Measurements from ENCODE around the gene XCL2. TPM values are rescaled to one million over a fixed set of nuclear protein-coding genes. Genes with fewer than 3 reads are reported as not detected.

XCL2 gene
- total and polyA plus RNA-seq, 5 donors = 0.60 TPM; not detected in 4

DNA sequence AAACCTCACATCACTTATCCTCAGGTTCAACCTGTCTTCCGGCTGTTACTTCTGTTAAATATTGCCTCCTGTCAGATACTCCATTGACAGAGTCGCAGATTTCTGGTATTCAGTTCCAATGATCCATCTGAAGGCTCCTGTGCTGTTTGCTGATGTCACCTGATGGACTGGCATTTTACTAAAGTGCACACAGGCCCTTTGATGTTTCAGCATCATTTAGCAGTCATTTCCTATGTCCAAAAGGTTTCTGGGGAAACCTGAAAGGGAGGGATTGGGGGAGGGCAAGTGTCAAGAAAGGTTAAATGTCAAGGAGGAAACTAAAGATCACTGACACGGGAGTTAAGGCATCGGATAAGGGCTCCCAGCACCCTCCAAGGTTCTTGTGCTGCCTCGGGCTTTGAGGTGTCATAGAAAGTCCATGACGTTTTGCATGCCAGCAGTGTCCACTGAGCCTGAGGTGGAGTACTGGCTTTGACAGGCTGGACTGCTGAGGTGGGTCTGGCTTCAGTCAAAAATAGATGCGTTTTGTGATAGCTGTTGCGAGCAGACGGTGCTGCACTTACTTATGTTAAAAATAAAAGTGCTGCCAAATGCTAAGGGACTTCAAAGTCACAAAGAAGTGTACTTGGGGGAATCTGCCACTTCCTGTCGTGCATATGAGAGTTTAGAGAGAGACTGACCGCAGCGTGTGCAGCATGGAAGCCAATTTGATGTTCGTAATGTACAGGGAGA is 30.8 kb downstream of the XCL2 start:
- Histone ChIP-seq H3K9me3 (ENCODE audit: control insufficient read depth, low read length) (no peaks in the 10 kb centered on the region), H3K27me3 (ENCODE audit: control insufficient read depth, insufficient read depth) (no peaks in the 10 kb centered on the region), H3K4me1 (ENCODE audit: control insufficient read depth, insufficient read depth, low read length) (no peaks in the 10 kb centered on the region), H3K27ac (ENCODE audit: low read length) (no peak overlapping the region), H3K4me3 (ENCODE audit: low read length) (no peak overlapping the region)
- WGBS = 70% methylated on average over 13 of the region's 13 CpGs
- ATAC-seq (no peak), DNase-seq (peak in 1 of 3 donors; percentile 26)
- intact Hi-C loops (cut with DNase I) = no loop called here

DNA sequence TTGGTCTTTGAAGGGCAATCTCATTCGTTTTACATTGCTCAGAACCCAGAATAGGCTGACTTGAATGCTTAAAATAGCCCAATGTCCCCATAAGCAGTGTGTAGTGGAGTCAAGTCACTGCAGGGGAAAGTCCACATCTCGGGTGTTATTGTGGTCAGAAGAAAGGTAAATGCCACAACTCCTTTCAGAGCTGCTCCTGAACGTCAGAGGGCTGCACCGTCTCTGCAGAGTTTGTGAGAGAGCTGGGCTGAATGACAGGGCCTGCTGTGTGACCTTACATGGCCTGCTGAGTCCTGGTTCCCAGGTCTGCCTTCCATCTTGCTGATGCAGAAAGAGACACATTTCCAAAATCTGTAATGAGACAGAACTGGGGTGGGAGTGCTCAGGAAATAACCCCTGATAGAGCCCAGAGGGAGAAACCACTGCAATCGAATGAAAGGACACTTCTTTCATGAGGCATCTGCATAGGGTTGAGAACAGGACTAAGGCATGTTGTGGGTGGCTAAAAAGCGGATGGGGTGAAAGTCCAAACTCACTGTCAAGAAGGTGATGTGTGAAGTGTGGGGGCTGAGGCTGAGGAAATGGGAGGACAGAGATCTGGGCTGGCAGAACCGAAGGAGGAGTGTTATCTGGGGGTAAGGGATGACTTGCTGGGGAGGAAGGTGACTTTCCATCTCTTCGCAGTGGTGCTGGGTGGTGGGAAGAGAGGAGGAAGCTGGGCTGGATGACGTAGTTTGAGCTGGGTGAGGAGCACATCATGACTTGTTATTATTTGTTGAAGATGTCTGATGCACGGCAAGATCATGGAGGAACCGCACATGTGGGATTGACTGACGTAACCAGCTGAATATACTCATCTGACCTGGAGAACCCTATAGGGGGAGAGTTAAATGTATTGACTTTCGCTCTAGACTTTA is 33.7 kb downstream of the XCL2 start:
- intact Hi-C loops (cut with DNase I) = no loop called here
- no peak for ATAC-seq
- Histone ChIP-seq H3K27ac (ENCODE audit: low read length) (no peak overlapping the region), H3K4me1 (ENCODE audit: control insufficient read depth, insufficient read depth, low read length) (no peaks in the 10 kb centered on the region), H3K9me3 (ENCODE audit: control insufficient read depth, low read length) (no peaks in the 10 kb centered on the region), H3K27me3 (ENCODE audit: control insufficient read depth, insufficient read depth) (no peaks in the 10 kb centered on the region), H3K4me3 (ENCODE audit: low read length) (no peak overlapping the region)
- DNase-seq = no peak
- WGBS = 77% methylated on average over 13 of the region's 13 CpGs

DNA sequence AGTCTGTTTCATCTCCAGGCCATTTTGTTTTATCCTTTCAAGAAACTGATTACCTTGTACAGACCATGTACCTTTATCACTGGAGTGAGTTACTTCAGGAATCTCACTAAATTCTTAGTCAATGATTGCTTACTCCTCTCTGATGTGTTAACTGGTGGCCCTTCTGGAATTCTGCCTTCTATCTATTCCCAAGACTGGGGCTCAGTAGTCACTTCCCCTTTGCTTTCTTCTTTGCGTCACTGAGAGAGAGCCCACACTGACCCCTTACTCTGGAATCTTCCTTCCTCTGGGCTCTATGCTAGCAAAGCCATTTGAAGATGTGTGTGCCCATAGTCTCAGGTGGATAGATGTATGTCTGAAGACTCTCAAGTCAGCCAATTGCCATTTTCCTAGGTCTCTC is 34.6 kb downstream of the XCL2 start:
- no peaks in the 10 kb centered on the region for H3K27me3 ChIP-seq (ENCODE audit: control insufficient read depth, insufficient read depth)
- no peak for ATAC-seq
- H3K27ac ChIP-seq (ENCODE audit: low read length) = no peak overlapping the region
- no peaks in the 10 kb centered on the region for H3K9me3 ChIP-seq (ENCODE audit: control insufficient read depth, low read length)
- no peaks in the 10 kb centered on the region for H3K4me1 ChIP-seq (ENCODE audit: control insufficient read depth, insufficient read depth, low read length)
- intact Hi-C loops (cut with DNase I) = no loop called here
- no peak for DNase-seq
- H3K4me3 ChIP-seq (ENCODE audit: low read length) = no peak overlapping the region
- 89% methylated on average over 1 of the region's 1 CpG for WGBS

- Histone ChIP-seq H3K4me3 (ENCODE audit: low read length) (no peak overlapping the region), H3K27ac (ENCODE audit: low read length) (no peak overlapping the region), H3K4me1 (ENCODE audit: control insufficient read depth, insufficient read depth, low read length) (no peaks in the 10 kb centered on the region), H3K9me3 (ENCODE audit: control insufficient read depth, low read length) (no peaks in the 10 kb centered on the region), H3K27me3 (ENCODE audit: control insufficient read depth, insufficient read depth) (no peaks in the 10 kb centered on the region)
- no peak for DNase-seq
- no peak for ATAC-seq
- 89% methylated on average over 4 of the region's 4 CpGs for WGBS
- intact Hi-C loops (cut with DNase I) = no loop called here
Observed at GRCh38 chr1:168507828-168508227, 36.0 kb downstream of the XCL2 start.

DNA sequence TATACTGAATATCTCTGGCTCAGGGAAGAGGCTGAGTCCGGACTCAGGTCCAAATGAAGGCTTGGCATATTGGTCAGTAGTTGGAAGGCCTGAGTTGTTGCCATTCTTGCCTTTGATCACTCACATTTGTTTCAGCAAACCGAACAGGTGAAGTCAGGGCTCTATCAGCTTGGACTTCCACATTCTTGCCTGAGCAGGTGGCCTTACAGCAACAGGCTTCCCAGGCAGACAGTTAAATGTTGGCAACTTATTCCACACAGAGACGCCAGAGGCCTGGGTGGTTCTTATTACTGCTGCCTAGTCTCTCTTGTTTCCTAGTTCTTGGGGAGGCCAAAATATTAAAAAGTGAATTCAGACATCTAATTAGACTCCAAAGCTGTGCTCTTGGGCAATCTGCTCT is 36.6 kb downstream of the XCL2 start:
- H3K4me3 ChIP-seq (ENCODE audit: low read length) = no peak overlapping the region
- no peak for DNase-seq
- intact Hi-C loops (cut with DNase I) = no loop called here
- 72% methylated on average over 3 of the region's 3 CpGs for WGBS
- no peak overlapping the region for H3K27ac ChIP-seq (ENCODE audit: low read length)
- ATAC-seq = no peak
- no peaks in the 10 kb centered on the region for H3K9me3 ChIP-seq (ENCODE audit: control insufficient read depth, low read length)
- no peaks in the 10 kb centered on the region for H3K4me1 ChIP-seq (ENCODE audit: control insufficient read depth, insufficient read depth, low read length)
- H3K27me3 ChIP-seq (ENCODE audit: control insufficient read depth, insufficient read depth) = no peaks in the 10 kb centered on the region

- H3K27ac ChIP-seq (ENCODE audit: low read length) = no peak overlapping the region
- WGBS = 80% methylated on average over 6 of the region's 6 CpGs
Observed at GRCh38 chr1:168506204-168506819, 37.5 kb downstream of the XCL2 start.

DNA sequence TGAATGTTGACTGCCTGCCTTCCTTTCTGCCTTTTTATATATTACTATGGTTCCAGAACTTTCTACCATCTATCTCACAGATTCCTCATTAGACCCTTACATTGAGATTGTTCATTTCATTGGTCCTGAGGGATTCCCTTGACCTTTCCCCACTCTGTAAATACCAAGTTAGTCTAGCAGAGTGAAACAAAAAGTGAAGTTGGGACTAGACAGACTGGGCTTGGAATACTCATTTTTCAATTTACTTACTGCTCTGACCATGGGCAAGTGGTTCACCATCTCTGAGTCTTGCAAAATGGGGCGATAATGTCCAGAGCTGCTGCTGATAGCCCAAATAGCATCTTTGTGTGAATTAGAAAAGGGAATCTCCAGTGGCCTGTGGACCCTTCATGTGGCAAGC is 38.8 kb downstream of the XCL2 start:
- no peak for ATAC-seq
- Histone ChIP-seq H3K4me1 (ENCODE audit: control insufficient read depth, insufficient read depth, low read length) (no peaks in the 10 kb centered on the region), H3K27ac (ENCODE audit: low read length) (no peak overlapping the region), H3K27me3 (ENCODE audit: control insufficient read depth, insufficient read depth) (no peaks in the 10 kb centered on the region), H3K4me3 (ENCODE audit: low read length) (no peak overlapping the region), H3K9me3 (ENCODE audit: control insufficient read depth, low read length) (no peaks in the 10 kb centered on the region)
- 86% methylated on average over 1 of the region's 1 CpG for WGBS
- intact Hi-C loops (cut with DNase I) = no loop called here
- no peak for DNase-seq

More at GRCh38 chr1:168506204-168506819, 37.5 kb downstream of the XCL2 start:
- ATAC-seq = no peak
- Histone ChIP-seq H3K4me1 (ENCODE audit: control insufficient read depth, insufficient read depth, low read length) (no peaks in the 10 kb centered on the region), H3K27me3 (ENCODE audit: control insufficient read depth, insufficient read depth) (no peaks in the 10 kb centered on the region), H3K9me3 (ENCODE audit: control insufficient read depth, low read length) (no peaks in the 10 kb centered on the region), H3K4me3 (ENCODE audit: low read length) (no peak overlapping the region)
- intact Hi-C loops (cut with DNase I) = no loop called here
- no peak for DNase-seq

DNA sequence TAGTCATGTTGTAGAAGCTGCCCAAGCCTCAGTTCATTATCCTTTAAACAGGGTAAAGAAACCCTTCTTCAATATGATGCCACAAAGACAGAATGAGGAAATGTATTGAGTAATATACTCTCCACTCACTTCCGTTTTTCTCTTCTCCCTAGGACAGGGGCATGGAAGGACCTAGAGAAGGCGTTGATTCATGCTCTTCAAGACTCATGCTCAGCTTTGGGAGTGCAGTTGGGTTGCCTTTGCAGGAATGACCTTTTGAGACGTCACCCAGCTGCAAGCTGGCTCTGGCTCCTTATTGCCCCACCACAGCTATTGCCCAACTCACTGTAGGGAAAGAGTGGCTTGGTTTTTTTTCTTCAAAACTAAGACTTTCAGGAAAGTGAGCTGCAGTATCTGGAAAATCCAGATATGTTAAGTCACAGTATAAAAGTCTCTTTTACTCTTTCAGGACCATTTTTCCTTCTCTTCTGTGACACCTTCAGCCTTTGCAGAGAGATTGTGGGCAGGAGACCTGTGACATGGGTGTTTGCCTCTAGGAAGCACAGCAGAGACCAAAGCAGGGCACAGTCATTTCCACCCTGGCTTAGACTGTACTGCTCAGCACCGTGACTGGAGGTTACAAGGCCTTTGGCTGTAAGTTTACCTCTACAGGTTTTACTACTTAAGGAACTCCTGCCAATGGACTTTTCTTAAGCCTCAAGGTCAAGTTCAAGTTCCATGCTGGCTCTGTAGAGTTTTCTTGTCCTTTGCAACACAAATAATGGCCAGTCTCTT is 39.5 kb downstream of the XCL2 start:
- H3K27ac ChIP-seq (ENCODE audit: low read length) = no peak overlapping the region
- intact Hi-C loops (cut with DNase I) = no loop called here
- peak; percentile 89 for ATAC-seq
- H3K27me3 ChIP-seq (ENCODE audit: control insufficient read depth, insufficient read depth) = no peaks in the 10 kb centered on the region
- peak; percentile 66 to 72 (median 71) for DNase-seq
- no peak overlapping the region for H3K4me3 ChIP-seq (ENCODE audit: low read length)
- H3K4me1 ChIP-seq (ENCODE audit: control insufficient read depth, insufficient read depth, low read length) = no peaks in the 10 kb centered on the region
- 74% methylated on average over 4 of the region's 4 CpGs for WGBS
- no peaks in the 10 kb centered on the region for H3K9me3 ChIP-seq (ENCODE audit: control insufficient read depth, low read length)

GRCh38 chr1:168499688-168500049 is 44.1 kb downstream of the XCL2 start:
- H3K4me1 ChIP-seq (ENCODE audit: control insufficient read depth, insufficient read depth, low read length) = peaks cover 2% of the 10 kb centered on the region
- ATAC-seq (no peak), DNase-seq (no peak)
- no peak overlapping the region for H3K4me3 ChIP-seq (ENCODE audit: low read length)
- 93% methylated on average over 2 of the region's 2 CpGs for WGBS
- H3K27me3 ChIP-seq (ENCODE audit: control insufficient read depth, insufficient read depth) = no peaks in the 10 kb centered on the region
- intact Hi-C loops (cut with DNase I) = no loop called here
- no peak overlapping the region for H3K27ac ChIP-seq (ENCODE audit: low read length)
- H3K9me3 ChIP-seq (ENCODE audit: control insufficient read depth, low read length) = no peaks in the 10 kb centered on the region

GRCh38 chr1:168498956-168499687 is 44.7 kb downstream of the XCL2 start:
- WGBS = 85% methylated on average over 4 of the region's 4 CpGs
- Histone ChIP-seq H3K27ac (ENCODE audit: low read length) (no peak overlapping the region), H3K4me3 (ENCODE audit: low read length) (no peak overlapping the region), H3K27me3 (ENCODE audit: control insufficient read depth, insufficient read depth) (no peaks in the 10 kb centered on the region), H3K9me3 (ENCODE audit: control insufficient read depth, low read length) (no peaks in the 10 kb centered on the region), H3K4me1 (ENCODE audit: control insufficient read depth, insufficient read depth, low read length) (peaks cover 2% of the 10 kb centered on the region)
- ATAC-seq (no peak), DNase-seq (no peak)
- intact Hi-C loops (cut with DNase I) = no loop called here

Data from right cardiac atrium (tissue), 5 donors.